ENCODE data around the gene TRABD. TPM values are rescaled to one million over a fixed set of nuclear protein-coding genes. Genes with fewer than 3 reads are reported as not detected.

Gene TRABD
- total RNA-seq, 4 donors from 2014 or later = 18.3 to 31.0 (median 22.3) TPM

- no peak overlapping the region for H3K4me3 ChIP-seq
- H3K9me3 ChIP-seq = no peaks in the 10 kb centered on the region
- no peaks in the 10 kb centered on the region for H3K36me3 ChIP-seq
- no peak overlapping the region for H3K27ac ChIP-seq (replicated peaks in 1 of 4)
- peaks cover 0 to 36% (median 16%) of the 10 kb centered on the region in 4 donors for H3K27me3 ChIP-seq
- peaks cover 23 to 47% (median 32%) of the 10 kb centered on the region in 4 donors for H3K4me1 ChIP-seq
- WGBS = 92% methylated on average over 25 of the region's 31 CpGs
- intact Hi-C loops (cut with DNase I) = loop anchor here (5.0 kb wide), 1 partner anchor 250 kb away; no protein-coding TSS in a partner anchor
- TF ChIP-seq CTCF (IDR thresholded peaks at IDR 0.05) (no peak), POLR2AphosphoS5 (IDR thresholded peaks at IDR 0.05) (no peak), EP300 (IDR thresholded peaks at IDR 0.05) (no peak), POLR2A (IDR thresholded peaks at IDR 0.05; ENCODE audit: low read depth) (no peak)
- no peak for DNase-seq (ENCODE audit: extremely low spot score)
Measured at GRCh38 chr22:50182176-50183081, 3.3 kb upstream of the TRABD start.

DNA sequence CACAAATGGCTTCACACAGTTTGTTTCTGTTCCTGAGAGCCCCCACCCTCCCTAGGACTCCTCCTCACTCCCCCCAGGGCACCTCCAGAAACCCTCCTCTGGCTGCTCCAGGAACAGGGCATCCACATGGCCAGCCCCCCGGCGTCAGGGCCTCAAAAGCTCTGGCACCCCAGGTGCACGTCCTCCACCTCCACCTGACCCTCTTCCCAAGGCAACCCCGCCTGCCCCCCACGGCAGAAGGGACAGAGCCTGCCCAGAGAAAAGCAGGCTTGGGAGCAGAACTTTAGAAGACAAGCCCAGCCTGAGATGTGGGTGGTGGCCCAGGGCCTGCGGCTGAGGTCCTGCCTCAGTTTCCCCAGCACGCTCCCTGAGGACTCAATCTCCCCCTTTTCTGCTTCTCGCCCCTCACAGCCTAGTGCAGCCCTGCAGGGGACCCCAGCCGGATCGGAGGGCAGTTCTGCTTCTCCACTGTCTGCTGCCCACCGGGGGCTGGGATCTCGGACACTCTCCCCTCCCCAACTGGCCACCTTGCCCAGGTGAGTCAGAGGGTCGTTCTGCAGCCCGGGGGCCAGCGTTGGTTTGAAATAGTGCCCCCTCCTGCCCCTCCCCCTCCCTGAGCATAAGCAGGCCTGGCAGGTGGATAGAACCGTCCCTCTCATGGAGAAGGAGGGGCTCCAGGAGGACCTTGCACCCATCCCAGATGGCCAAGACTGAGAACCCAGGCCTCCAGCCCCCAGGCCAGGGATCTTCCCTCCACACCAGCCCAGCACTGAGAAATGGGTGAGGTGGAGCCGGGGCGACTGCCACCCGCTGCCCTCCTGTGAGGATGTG is 2.4 kb upstream of the TRABD start:
- Histone ChIP-seq H3K27ac (replicated peaks in 1 of 4) (peak overlapping the region; percentile 12 to 69 (median 52)), H3K9me3 (no peaks in the 10 kb centered on the region), H3K36me3 (no peaks in the 10 kb centered on the region), H3K4me1 (peaks cover 23 to 47% (median 37%) of the 10 kb centered on the region in 4 donors), H3K4me3 (no peak overlapping the region), H3K27me3 (peaks cover 0 to 27% (median 7%) of the 10 kb centered on the region in 4 donors)
- WGBS = 89% methylated on average over 15 of the region's 19 CpGs
- no peak for TF ChIP-seq POLR2A (IDR thresholded peaks at IDR 0.05; ENCODE audit: low read depth)
- TF ChIP-seq POLR2AphosphoS5 (IDR thresholded peaks at IDR 0.05) = no peak
- no peak for DNase-seq (ENCODE audit: extremely low spot score)
- intact Hi-C loops (cut with DNase I) = loop anchor here (5.0 kb wide), 1 partner anchor 251 kb away; no protein-coding TSS in a partner anchor

GRCh38 chr22:50184004-50184901 is 1.5 kb upstream of the TRABD start:
- H3K27me3 ChIP-seq = peaks cover 0 to 18% (median 0%) of the 10 kb centered on the region in 4 donors
- peak overlapping the region; percentile 76 to 87 (median 84) for H3K4me3 ChIP-seq
- H3K9me3 ChIP-seq = no peaks in the 10 kb centered on the region
- intact Hi-C loops (cut with DNase I) = loop anchor here (5.0 kb wide), 1 partner anchor 252 kb away; no protein-coding TSS in a partner anchor
- no peaks in the 10 kb centered on the region for H3K36me3 ChIP-seq
- 62% methylated on average over 27 of the region's 32 CpGs for whole genome bisulfite sequencing
- TF ChIP-seq POLR2A (IDR thresholded peaks at IDR 0.05; ENCODE audit: low read depth) (no peak), POLR2AphosphoS5 (IDR thresholded peaks at IDR 0.05) (peak in 1 of 2 donors; percentile 22)
- peak; percentile 95 for DNase-seq (ENCODE audit: extremely low spot score)
- peak overlapping the region; percentile 12 to 69 (median 58) for H3K27ac ChIP-seq (replicated peaks in 1 of 4)
- H3K4me1 ChIP-seq = peaks cover 32 to 50% (median 45%) of the 10 kb centered on the region in 4 donors

DNA sequence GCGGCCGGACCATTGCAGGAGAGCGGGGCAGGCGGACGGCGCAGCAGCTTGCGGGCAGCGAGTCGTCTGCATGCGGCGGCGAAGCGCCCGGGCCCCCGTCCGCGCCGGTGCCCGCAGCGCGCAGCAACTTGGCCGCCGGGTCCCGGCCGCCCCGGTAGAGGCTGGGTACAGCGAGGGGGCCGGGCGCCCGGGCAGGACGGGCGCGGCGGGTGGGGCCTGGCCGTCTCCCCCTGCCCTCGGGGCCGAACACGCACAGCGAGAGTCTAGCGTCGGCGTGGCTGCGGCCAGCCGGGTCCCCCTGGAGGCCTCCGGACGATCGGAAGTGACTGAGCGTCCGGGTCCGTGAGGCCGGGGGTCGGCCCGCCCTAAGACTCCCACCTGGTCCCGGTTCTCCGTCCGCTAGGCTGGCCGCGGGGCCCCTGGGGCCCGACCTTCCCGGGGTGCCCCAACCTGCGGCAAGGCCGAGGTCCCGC is 775 bp upstream of the TRABD start:
- Histone ChIP-seq H3K4me1 (peaks cover 39 to 57% (median 52%) of the 10 kb centered on the region in 4 donors), H3K27me3 (peaks cover 0 to 11% (median 0%) of the 10 kb centered on the region in 4 donors), H3K27ac (replicated peaks in 1 of 4) (peak overlapping the region; percentile 48 to 69 (median 58)), H3K36me3 (no peaks in the 10 kb centered on the region), H3K4me3 (peak overlapping the region; percentile 76 to 87 (median 84)), H3K9me3 (no peaks in the 10 kb centered on the region)
- intact Hi-C loops (cut with DNase I) = loop anchor here (5.0 kb wide), 1 partner anchor 253 kb away; no protein-coding TSS in a partner anchor
- no peak for TF ChIP-seq CTCF (IDR thresholded peaks at IDR 0.05)
- TF ChIP-seq POLR2AphosphoS5 (IDR thresholded peaks at IDR 0.05) = no peak
- TF ChIP-seq POLR2A (IDR thresholded peaks at IDR 0.05; ENCODE audit: low read depth) = no peak
- TF ChIP-seq EP300 (IDR thresholded peaks at IDR 0.05) = no peak
- WGBS = 20% methylated on average over 1 of the region's 63 CpGs
- DNase-seq (ENCODE audit: extremely low spot score) = no peak

Data from esophagus muscularis mucosa (tissue), 4 donors.